ENCODE results near the gene TRIM25. TPM values are rescaled to one million over a fixed set of nuclear protein-coding genes. Genes with fewer than 3 reads are reported as not detected.

The TRIM25 gene
- total RNA-seq, 1 donor from 2014 or later, result 19.2 TPM

GRCh38 chr17:56898874-56899273 is 15.0 kb downstream of the TRIM25 start:
- Mint-ChIP-seq H3K4me1 (ENCODE audit: low read depth) (peaks cover 13% of the 10 kb centered on the region), H3K9me3 (ENCODE audit: low read depth) (no peaks in the 10 kb centered on the region), H3K4me3 (ENCODE audit: unreplicated experiment) (no peak overlapping the region), H3K27ac (ENCODE audit: unreplicated experiment) (no peak overlapping the region), H3K27me3 (ENCODE audit: low read depth) (no peaks in the 10 kb centered on the region), H3K36me3 (ENCODE audit: low read depth) (peaks cover 34% of the 10 kb centered on the region)
- TF ChIP-seq CTCF (IDR thresholded peaks at IDR 0.05), result no peak
- no peak for DNase-seq (ENCODE audit: low spot score)

- Mint-ChIP-seq H3K9me3 (ENCODE audit: low read depth) (no peaks in the 10 kb centered on the region), H3K4me1 (ENCODE audit: low read depth) (peaks cover 12% of the 10 kb centered on the region), H3K27me3 (ENCODE audit: low read depth) (no peaks in the 10 kb centered on the region), H3K4me3 (ENCODE audit: unreplicated experiment) (no peak overlapping the region), H3K36me3 (ENCODE audit: low read depth) (peaks cover 32% of the 10 kb centered on the region), H3K27ac (ENCODE audit: unreplicated experiment) (no peak overlapping the region)
- DNase-seq (ENCODE audit: low spot score), result no peak
- no peak for TF ChIP-seq CTCF (IDR thresholded peaks at IDR 0.05)
These were observed 16.0 kb downstream of the TRIM25 start for GRCh38 chr17:56897646-56898424.

GRCh38 chr17:56896968-56897359 is 16.9 kb downstream of the TRIM25 start:
- H3K4me3 Mint-ChIP-seq (ENCODE audit: unreplicated experiment), result no peak overlapping the region
- no peak overlapping the region for H3K27ac Mint-ChIP-seq (ENCODE audit: unreplicated experiment)
- TF ChIP-seq CTCF (IDR thresholded peaks at IDR 0.05), result no peak
- H3K4me1 Mint-ChIP-seq (ENCODE audit: low read depth), result peaks cover 4% of the 10 kb centered on the region
- H3K36me3 Mint-ChIP-seq (ENCODE audit: low read depth), result peaks cover 39% of the 10 kb centered on the region
- no peaks in the 10 kb centered on the region for H3K9me3 Mint-ChIP-seq (ENCODE audit: low read depth)
- H3K27me3 Mint-ChIP-seq (ENCODE audit: low read depth), result no peaks in the 10 kb centered on the region
- DNase-seq (ENCODE audit: low spot score), result no peak

GRCh38 chr17:56896217-56896967 is 17.5 kb downstream of the TRIM25 start:
- H3K4me3 Mint-ChIP-seq (ENCODE audit: unreplicated experiment), result no peak overlapping the region
- no peak for TF ChIP-seq CTCF (IDR thresholded peaks at IDR 0.05)
- H3K9me3 Mint-ChIP-seq (ENCODE audit: low read depth), result no peaks in the 10 kb centered on the region
- no peak overlapping the region for H3K27ac Mint-ChIP-seq (ENCODE audit: unreplicated experiment)
- no peak for DNase-seq (ENCODE audit: low spot score)
- no peaks in the 10 kb centered on the region for H3K4me1 Mint-ChIP-seq (ENCODE audit: low read depth)
- H3K36me3 Mint-ChIP-seq (ENCODE audit: low read depth), result peaks cover 40% of the 10 kb centered on the region
- no peaks in the 10 kb centered on the region for H3K27me3 Mint-ChIP-seq (ENCODE audit: low read depth)

GRCh38 chr17:56894859-56895455 is 18.9 kb downstream of the TRIM25 start:
- TF ChIP-seq CTCF (IDR thresholded peaks at IDR 0.05), result no peak
- H3K4me3 Mint-ChIP-seq (ENCODE audit: unreplicated experiment), result no peak overlapping the region
- H3K36me3 Mint-ChIP-seq (ENCODE audit: low read depth), result peaks cover 39% of the 10 kb centered on the region
- H3K4me1 Mint-ChIP-seq (ENCODE audit: low read depth), result no peaks in the 10 kb centered on the region
- DNase-seq (ENCODE audit: low spot score), result no peak
- no peaks in the 10 kb centered on the region for H3K9me3 Mint-ChIP-seq (ENCODE audit: low read depth)
- H3K27ac Mint-ChIP-seq (ENCODE audit: unreplicated experiment), result no peak overlapping the region
- no peaks in the 10 kb centered on the region for H3K27me3 Mint-ChIP-seq (ENCODE audit: low read depth)
